AG04450 (cell line): Measurements from ENCODE around the gene POU2F1. TPM values are rescaled to one million over a fixed set of nuclear protein-coding genes. Genes with fewer than 3 reads are reported as not detected.

ENCODE experiments used
- CTCF ChIA-PET: fragments of 300-600, 350-600 bp; formaldehyde crosslinking; extraction: SDS; loops from one replicate; lab custom pipeline; 2022; ENCODE audit warnings: antibody characterized with exemption, inconsistent platforms; lab: Charles Lee
- POLR2A ChIA-PET: fragments of 350-600 bp; formaldehyde crosslinking; extraction: SDS; loops from one replicate; lab custom pipeline; 2021; ENCODE audit warnings: antibody characterized with exemption, inconsistent platforms; lab: Yijun Ruan, JAX
- DNase-seq: peaks from one replicate; pipeline ENCODE4 v3.0.0-alpha.2; 2011; ENCODE audit warnings: low read depth, low spot score
- H3K27ac ChIP-seq: one replicate; pipeline ENCODE4 v1.5.1; 2012; ENCODE audit warnings: low read depth, low read length, control low read depth
- H3K27me3 ChIP-seq: one replicate; pipeline ENCODE4 v1.6.0; 2012; ENCODE audit warnings: low read length; ENCODE audit not compliant: control insufficient read depth, insufficient read depth
- H3K4me3 ChIP-seq: 2 replicates; pipeline ENCODE4 v1.5.1; 2011; ENCODE audit warnings: mild to moderate bottlenecking, low read depth, low read length, control low read depth
- H3K9me3 ChIP-seq: 2 replicates; pipeline ENCODE4 v1.5.1; 2012; ENCODE audit warnings: low read length; ENCODE audit not compliant: control insufficient read depth, insufficient read depth
- CTCF ChIP-seq: IDR thresholded peaks from 2 replicates; pipeline ENCODE4 v1.5.1; 2011; ENCODE audit warnings: low read depth, low read length, control low read depth, inconsistent platforms
- polyA plus RNA-seq: library from polyadenylated mRNA; depleted of rRNA; stranded (reverse); fragments of >200 nt; gene quantifications from 2 replicates; pipeline ENCODE4 v1.2.3, GENCODE V29; 2011

POU2F1 gene
- polyA plus RNA-seq, 1 experiment = 2.7 TPM

DNA sequence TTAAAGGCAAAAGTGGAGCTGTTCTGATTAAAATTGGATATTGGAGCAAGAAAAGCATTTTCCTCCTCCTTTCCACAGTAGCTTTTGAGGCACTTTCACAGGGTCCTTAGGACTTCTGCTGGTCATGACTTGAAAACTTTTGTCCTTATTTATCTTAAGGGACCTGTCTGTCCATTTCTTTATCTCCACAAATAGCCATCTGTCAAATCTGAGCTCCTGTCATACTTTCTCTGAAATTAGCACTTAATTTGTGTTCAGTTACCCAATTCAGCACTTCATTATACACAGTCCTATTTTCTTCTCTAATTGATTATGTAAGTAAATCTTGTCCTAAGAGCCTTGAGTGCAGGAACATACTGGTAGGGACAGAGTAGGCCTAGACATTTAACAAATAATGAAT, 9.8 kb downstream of the POU2F1 start:
- H3K4me3 ChIP-seq = no peak overlapping the region
- ChIA-PET POLR2A (no interaction called here), CTCF (interaction anchor here (0.7 to 7.6 kb wide), 5 partner anchors 11 to 310 kb away, joined by 3 to 128 read pairs (median 6); partner anchors contain the start of gene POU2F1)
- no peak for TF ChIP-seq CTCF
- H3K27ac ChIP-seq = no peak overlapping the region
- no peaks in the 10 kb centered on the region for H3K9me3 ChIP-seq
- DNase-seq = no peak
- H3K27me3 ChIP-seq = no peaks in the 10 kb centered on the region

- no peak for DNase-seq
- Histone ChIP-seq H3K27ac (no peak overlapping the region), H3K4me3 (no peak overlapping the region), H3K9me3 (no peaks in the 10 kb centered on the region), H3K27me3 (no peaks in the 10 kb centered on the region)
- POLR2A ChIA-PET = no interaction called here
- CTCF ChIA-PET = interaction anchor here (1.0 to 7.6 kb wide), 5 partner anchors 12 to 308 kb away, joined by 3 to 128 read pairs (median 6); partner anchors contain the start of gene POU2F1
- no peak for TF ChIP-seq CTCF
Observed at GRCh38 chr1:167231873-167232450, 11.3 kb downstream of the POU2F1 start.

GRCh38 chr1:167232801-167233200, 12.1 kb downstream of the POU2F1 start:
- no peaks in the 10 kb centered on the region for H3K27me3 ChIP-seq
- H3K9me3 ChIP-seq = no peaks in the 10 kb centered on the region
- no peak overlapping the region for H3K4me3 ChIP-seq
- POLR2A ChIA-PET = no interaction called here
- H3K27ac ChIP-seq = no peak overlapping the region
- no peak for DNase-seq
- CTCF ChIA-PET = interaction anchor here (1.0 to 7.6 kb wide), 6 partner anchors 13 to 308 kb away, joined by 3 to 128 read pairs (median 4); partner anchors contain the start of gene POU2F1
- TF ChIP-seq CTCF = no peak

DNA sequence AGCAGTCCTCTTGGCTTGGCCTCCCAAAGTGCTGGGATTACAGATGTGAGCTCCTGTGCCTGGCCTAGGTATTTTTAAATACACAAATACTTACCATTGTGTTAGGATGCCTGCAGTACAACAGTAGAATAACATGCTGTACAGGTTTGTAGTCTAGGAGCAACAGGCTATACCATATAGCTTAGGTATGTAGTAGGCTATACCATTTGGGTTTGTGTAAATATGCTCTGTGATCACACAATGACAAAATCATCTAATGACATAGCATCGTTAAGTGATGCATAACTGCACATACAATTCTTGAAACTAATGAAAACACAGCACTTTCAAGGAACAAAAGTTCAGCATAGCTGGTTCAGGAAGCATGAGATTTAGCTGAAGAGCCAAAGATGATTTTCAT, 12.7 kb downstream of the POU2F1 start:
- Histone ChIP-seq H3K4me3 (no peak overlapping the region), H3K27ac (no peak overlapping the region), H3K27me3 (no peaks in the 10 kb centered on the region), H3K9me3 (no peaks in the 10 kb centered on the region)
- CTCF ChIA-PET = interaction anchor here (1.1 to 7.6 kb wide), 6 partner anchors 13 to 307 kb away, joined by 3 to 128 read pairs (median 5); partner anchors contain the start of gene POU2F1
- no peak for DNase-seq
- POLR2A ChIA-PET = no interaction called here
- no peak for TF ChIP-seq CTCF

- Histone ChIP-seq H3K9me3 (no peaks in the 10 kb centered on the region), H3K4me3 (no peak overlapping the region), H3K27me3 (no peaks in the 10 kb centered on the region), H3K27ac (no peak overlapping the region)
- no peak for DNase-seq
- ChIA-PET POLR2A (no interaction called here), CTCF (interaction anchor here (1.7 kb wide), 1 partner anchor 17 kb away, joined by 16 read pairs; the partner anchor contains the start of gene POU2F1)
- TF ChIP-seq CTCF = no peak
Observed at GRCh38 chr1:167237000-167237399, 16.3 kb downstream of the POU2F1 start.
